ENCODE measurements around the gene GAPVD1. TPM values are rescaled to one million over a fixed set of nuclear protein-coding genes. Genes with fewer than 3 reads are reported as not detected.

The GAPVD1 gene
- total RNA-seq, 1 experiment from 2014 or later = 53.1 TPM

GRCh38 chr9:125380406-125380805 lies 118.8 kb downstream of the GAPVD1 start:
- H2AFZ ChIP-seq (ENCODE audit: low read depth, low read length, poor library complexity, severe bottlenecking) = no peak overlapping the region
- H4K20me1 ChIP-seq (ENCODE audit: insufficient read depth) = no peaks in the 10 kb centered on the region
- ChIA-PET CTCF (no interaction called here), RAD21 (ENCODE audit: low non-redundant PET in 1 of 2, low total read pairs in 2 of 2, uncharacterized antibody in 2 of 2, unreplicated experiment in 2 of 2) (no interaction called here), POLR2A (no interaction called here)
- no peaks in the 10 kb centered on the region for H3K4me1 ChIP-seq (ENCODE audit: control insufficient read depth in 1 of 2, insufficient read depth in 2 of 2, low read length in 2 of 2)
- no peaks in the 10 kb centered on the region for H3K9me3 ChIP-seq (ENCODE audit: control insufficient read depth in 1 of 2, insufficient read depth in 1 of 2, low read depth in 1 of 2, low read length in 2 of 2)
- BruUV-seq (replicated peaks) = no TSS peak
- intact Hi-C loops (cut with micrococcal nuclease) = no loop called here
- no peaks in the 10 kb centered on the region for H3K79me2 ChIP-seq (ENCODE audit: insufficient read depth, low read length)
- H3K27ac ChIP-seq (ENCODE audit: low read depth, low read length) = no peak overlapping the region
- H3K9me2 ChIP-seq (ENCODE audit: insufficient read depth) = no peaks in the 10 kb centered on the region
- DNase-seq (ENCODE audit: low read depth, low spot score) (no peak), ATAC-seq (no peak)
- H3K9ac ChIP-seq (ENCODE audit: low read length) = no peak overlapping the region
- H3K27me3 ChIP-seq (ENCODE audit: insufficient read depth, low read length) = no peaks in the 10 kb centered on the region
- TF ChIP-seq POLR2AphosphoS5 (IDR thresholded peaks at IDR 0.05; ENCODE audit: low read depth, low read length) (no peak), REST (IDR thresholded peaks at IDR 0.05; ENCODE audit: low read depth) (no peak), SP1 (IDR thresholded peaks at IDR 0.05; ENCODE audit: low read depth) (no peak), SRF (IDR thresholded peaks at IDR 0.05; ENCODE audit: low read depth) (no peak), SIN3A (IDR thresholded peaks at IDR 0.05; ENCODE audit: low read depth) (no peak), ZNF274 (IDR thresholded peaks at IDR 0.05; ENCODE audit: low read depth, low read length) (no peak), ATF3 (IDR thresholded peaks at IDR 0.05) (no peak), EZH2phosphoT487 (IDR thresholded peaks at IDR 0.05; ENCODE audit: borderline replicate concordance) (no peak), POLR2A (IDR thresholded peaks at IDR 0.05; ENCODE audit: borderline replicate concordance, extremely low read depth, insufficient read depth, insufficient read length) (no peak), FOSL1 (IDR thresholded peaks at IDR 0.05; ENCODE audit: low read depth) (no peak), TCF7L2 (IDR thresholded peaks at IDR 0.05; ENCODE audit: borderline replicate concordance, extremely low read depth, insufficient read depth, insufficient read length) (no peak), ZBTB33 (IDR thresholded peaks at IDR 0.05; ENCODE audit: extremely low read depth, insufficient replicate concordance, low read length) (no peak), JUND (IDR thresholded peaks at IDR 0.05) (no peak), YY1 (IDR thresholded peaks at IDR 0.05; ENCODE audit: extremely low read depth, insufficient replicate concordance, low read depth, low read length) (no peak), CEBPB (IDR thresholded peaks at IDR 0.05; ENCODE audit: low read depth) (no peak), CBX3 (IDR thresholded peaks at IDR 0.05; ENCODE audit: low read depth) (no peak), MAX (IDR thresholded peaks at IDR 0.05) (no peak), ZFX (IDR thresholded peaks at IDR 0.05) (no peak), ELF1 (IDR thresholded peaks at IDR 0.05; ENCODE audit: borderline replicate concordance, low read depth) (no peak)
- no peak overlapping the region for H3K4me3 ChIP-seq (replicated peaks in 1 of 2; ENCODE audit: low read depth in 1 of 2, low read length in 2 of 2)
- H3K4me2 ChIP-seq (ENCODE audit: low read length) = no peak overlapping the region
- no peaks in the 10 kb centered on the region for H3K36me3 ChIP-seq (ENCODE audit: control insufficient read depth in 1 of 2, insufficient read depth in 2 of 2, low read length in 2 of 2)
